GM12801 (cell line): ENCODE measurements around the gene CDKAL1.

Experiments
- CTCF ChIP-seq: IDR thresholded peaks from one replicate; pipeline ENCODE4 v1.5.1; 2011; ENCODE audit warnings: control low read depth; ENCODE audit not compliant: insufficient read length; ENCODE audit errors: extremely low read depth

The CDKAL1 gene

DNA sequence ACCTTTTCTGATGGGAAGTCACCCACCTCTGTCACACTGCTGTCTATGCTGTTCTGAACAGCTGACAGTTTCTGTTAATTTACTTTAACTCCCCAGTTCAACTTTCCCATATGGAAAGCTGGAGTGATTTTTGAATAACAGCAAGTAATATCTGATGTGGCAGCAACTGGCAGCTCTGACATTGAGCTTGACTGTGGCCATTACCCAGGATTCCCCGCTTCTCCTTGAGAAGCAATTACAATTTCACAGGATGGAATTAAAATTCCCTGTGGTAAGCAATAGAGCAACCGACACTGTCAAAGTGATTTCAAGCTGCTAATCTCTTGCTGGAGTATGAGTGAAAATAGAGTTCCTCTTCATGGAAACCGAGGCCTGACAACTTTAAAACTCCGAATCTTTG lies 711.2 kb downstream of the CDKAL1 start:
- no peak for TF ChIP-seq CTCF

- TF ChIP-seq CTCF, result no peak
Observed at GRCh38 chr6:21246075-21246474, 711.8 kb downstream of the CDKAL1 start.

- TF ChIP-seq CTCF, result no peak
Observed at GRCh38 chr6:21256197-21256596, 721.9 kb downstream of the CDKAL1 start.

GRCh38 chr6:21257125-21257524 lies 722.9 kb downstream of the CDKAL1 start:
- no peak for TF ChIP-seq CTCF

GRCh38 chr6:21258665-21259064 lies 724.4 kb downstream of the CDKAL1 start:
- TF ChIP-seq CTCF, result no peak

DNA sequence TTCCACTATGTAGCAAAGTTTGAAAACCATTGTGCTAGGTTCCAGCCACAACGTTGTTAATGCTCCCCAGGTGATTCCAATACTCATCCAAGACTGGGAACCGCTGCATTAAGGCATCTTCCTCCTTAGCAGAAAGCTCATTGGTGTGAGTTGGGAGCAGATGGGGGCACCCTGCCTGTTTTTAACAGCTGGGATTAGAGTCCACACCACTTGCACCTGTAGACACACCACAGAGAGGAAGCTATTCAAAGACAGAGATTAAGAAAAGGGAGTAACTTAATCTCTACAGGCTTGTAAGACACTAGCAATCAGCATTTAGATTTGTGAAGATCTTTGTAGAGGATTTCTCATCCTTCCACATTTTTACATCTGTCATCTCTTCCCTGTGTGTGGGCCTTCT lies 725.4 kb downstream of the CDKAL1 start:
- TF ChIP-seq CTCF, result no peak

GRCh38 chr6:21262504-21262903 lies 728.2 kb downstream of the CDKAL1 start:
- TF ChIP-seq CTCF, result no peak
